Breast epithelium (tissue), 4 donors: ENCODE results near the gene TGFBR3. TPM values are rescaled to one million over a fixed set of nuclear protein-coding genes. Genes with fewer than 3 reads are reported as not detected.

Experiments
- DNase-seq, 2 donors: peaks; one replicate each; pipeline ENCODE4 v3.0.0-alpha.2; 2019; ENCODE audit warnings: low spot score in 2 of 2
- H3K27ac ChIP-seq, 2 donors: fragments of 200-600 bp; sonication (generic) in 1 of 2; one replicate each; pipeline ENCODE4 v1.5.1; 2016 to 2019; ENCODE audit warnings: mild to moderate bottlenecking in 1 of 2
- H3K27me3 ChIP-seq, 2 donors: fragments of 200-600 bp; sonication (generic) in 1 of 2; one replicate each; pipeline versions ENCODE4 v1.5.1 to v1.6.0; 2017 to 2019; ENCODE audit warnings: control low read depth in 1 of 2, mild to moderate bottlenecking in 1 of 2
- H3K36me3 ChIP-seq: fragments of 200-600 bp; one replicate; pipeline ENCODE4 v1.5.1; 2019
- H3K4me1 ChIP-seq, 2 donors: fragments of 200-600 bp; sonication (generic); one replicate each; pipeline ENCODE4 v1.5.1; 2016 to 2019; ENCODE audit warnings: control low read depth in 1 of 2
- H3K4me3 ChIP-seq, 3 donors: fragments of 200-600 bp; sonication (generic); 1 replicate in 2 of 3; 2 replicates in 1 of 3; pipeline ENCODE4 v1.5.1; 2016 to 2019; ENCODE audit warnings: mild to moderate bottlenecking in 3 of 3, moderate library complexity in 2 of 3
- H3K9me3 ChIP-seq, 2 donors: fragments of 200-600 bp; sonication (generic) in 1 of 2; one replicate each; pipeline ENCODE4 v1.5.1; 2016 to 2019; ENCODE audit warnings: control low read depth in 1 of 2
- POLR2A ChIP-seq: fragments of 450-650 bp; IDR thresholded peaks from one replicate; pipeline ENCODE4 v1.6.1; 2016; ENCODE audit warnings: antibody characterized with exemption, mild to moderate bottlenecking, moderate library complexity
- POLR2AphosphoS5 ChIP-seq, 3 donors: sonication (generic); formaldehyde crosslinking; IDR thresholded peaks; one replicate each; pipeline ENCODE4 v1.6.1; 2017; ENCODE audit warnings: antibody characterized with exemption in 3 of 3
- intact Hi-C: fragments of 100-400 bp; cut with DNase I; formaldehyde crosslinking; loops from one replicate; pipeline ENCODE4 v1.15.1; 2023; ENCODE audit warnings: low total_unique reads
- total RNA-seq, 3 donors: library from RNA; depleted of rRNA; stranded (reverse); fragments of >200 nt; gene quantifications; one replicate each; pipeline ENCODE4 v1.1.0, GENCODE V29; 2016
- TF ChIP-seq, protein P1 (sequence below), 3 donors: fragments of 450-650 bp; IDR thresholded peaks; one replicate each; pipeline ENCODE4 v1.5.1; 2016 to 2017; ENCODE audit warnings: antibody characterized with exemption in 3 of 3, mild to moderate bottlenecking in 3 of 3, moderate library complexity in 3 of 3

The TGFBR3 gene
- total RNA-seq, 3 donors from 2014 or later, result 127 to 287 (median 167) TPM

DNA sequence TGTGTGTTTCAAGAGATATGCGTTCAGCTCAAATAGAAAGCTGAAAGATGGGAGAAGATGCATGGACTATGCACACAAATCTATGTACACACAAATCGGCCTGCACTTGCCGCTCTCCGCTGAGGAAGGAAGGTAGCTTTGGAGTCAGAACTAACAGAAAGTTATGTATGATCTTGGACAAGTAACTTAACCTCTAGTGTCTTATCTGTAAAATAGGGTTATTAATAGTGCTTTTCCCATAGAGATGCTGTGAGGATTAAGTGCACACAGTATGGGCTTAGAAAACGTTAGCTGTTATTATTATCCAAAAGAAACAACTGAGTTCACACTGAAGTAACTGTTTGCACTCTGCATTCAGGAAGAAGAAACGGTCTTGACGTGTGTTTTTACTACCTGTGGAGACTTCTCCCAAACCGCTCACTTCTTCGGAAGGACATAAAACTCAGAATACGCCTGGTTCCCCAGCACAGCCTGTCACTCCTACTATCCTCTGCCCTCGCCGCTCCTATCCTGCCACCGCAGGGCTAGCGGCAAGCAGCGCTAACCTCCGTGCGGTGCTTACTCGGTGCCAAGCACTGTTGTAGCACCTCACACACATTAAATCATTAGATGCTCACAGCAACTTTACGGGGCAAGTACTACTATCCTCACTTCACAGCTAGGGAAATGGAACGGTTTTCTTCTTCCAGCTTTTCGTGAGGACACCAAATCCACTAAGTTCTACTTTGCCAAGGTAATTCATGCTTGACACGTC, 1.3 kb downstream of the TGFBR3 start:
- no peak for DNase-seq
- intact Hi-C loops, result no loop called here
- Histone ChIP-seq H3K4me1 (no peaks in the 10 kb centered on the region), H3K9me3 (no peaks in the 10 kb centered on the region), H3K27ac (peak overlapping the region; percentile 92 to 98), H3K4me3 (peak overlapping the region; percentile 92 to 100 (median 95)), H3K27me3 (no peaks in the 10 kb centered on the region), H3K36me3 (no peaks in the 10 kb centered on the region)
- TF ChIP-seq, protein P1, sequence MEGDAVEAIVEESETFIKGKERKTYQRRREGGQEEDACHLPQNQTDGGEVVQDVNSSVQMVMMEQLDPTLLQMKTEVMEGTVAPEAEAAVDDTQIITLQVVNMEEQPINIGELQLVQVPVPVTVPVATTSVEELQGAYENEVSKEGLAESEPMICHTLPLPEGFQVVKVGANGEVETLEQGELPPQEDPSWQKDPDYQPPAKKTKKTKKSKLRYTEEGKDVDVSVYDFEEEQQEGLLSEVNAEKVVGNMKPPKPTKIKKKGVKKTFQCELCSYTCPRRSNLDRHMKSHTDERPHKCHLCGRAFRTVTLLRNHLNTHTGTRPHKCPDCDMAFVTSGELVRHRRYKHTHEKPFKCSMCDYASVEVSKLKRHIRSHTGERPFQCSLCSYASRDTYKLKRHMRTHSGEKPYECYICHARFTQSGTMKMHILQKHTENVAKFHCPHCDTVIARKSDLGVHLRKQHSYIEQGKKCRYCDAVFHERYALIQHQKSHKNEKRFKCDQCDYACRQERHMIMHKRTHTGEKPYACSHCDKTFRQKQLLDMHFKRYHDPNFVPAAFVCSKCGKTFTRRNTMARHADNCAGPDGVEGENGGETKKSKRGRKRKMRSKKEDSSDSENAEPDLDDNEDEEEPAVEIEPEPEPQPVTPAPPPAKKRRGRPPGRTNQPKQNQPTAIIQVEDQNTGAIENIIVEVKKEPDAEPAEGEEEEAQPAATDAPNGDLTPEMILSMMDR (IDR thresholded peaks at IDR 0.05), result no peak
- peak in 1 of 3 donors; percentile 65 for TF ChIP-seq POLR2AphosphoS5 (IDR thresholded peaks at IDR 0.05)

DNA sequence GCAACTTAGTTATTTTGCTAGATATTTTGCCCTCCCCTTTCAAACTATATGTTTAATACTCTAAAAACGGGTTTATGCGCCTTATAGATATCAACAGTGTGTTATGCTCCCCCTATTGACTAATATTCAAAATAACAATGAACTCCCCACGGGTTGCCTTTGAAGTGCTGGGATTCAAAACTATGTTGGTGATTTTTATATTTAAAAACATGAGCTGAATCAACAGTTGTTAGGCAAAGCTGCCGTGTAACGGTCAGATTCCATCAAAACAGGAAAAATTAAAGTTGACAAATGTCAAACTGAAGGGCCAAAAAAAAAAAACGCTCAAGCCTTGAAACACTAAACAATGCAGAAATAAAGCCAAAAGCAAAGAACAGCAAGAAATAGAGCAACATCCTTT, 2.5 kb downstream of the TGFBR3 start:
- intact Hi-C loops, result no loop called here
- TF ChIP-seq POLR2AphosphoS5 (IDR thresholded peaks at IDR 0.05) (no peak), POLR2A (no peak)
- TF ChIP-seq, protein P1 (IDR thresholded peaks at IDR 0.05), result peak; percentile 31 to 45 (median 40)
- Histone ChIP-seq H3K27ac (peak overlapping the region; percentile 56 to 92), H3K4me3 (peak overlapping the region; percentile 92 to 100 (median 95)), H3K9me3 (no peaks in the 10 kb centered on the region), H3K36me3 (no peaks in the 10 kb centered on the region), H3K4me1 (no peaks in the 10 kb centered on the region), H3K27me3 (no peaks in the 10 kb centered on the region)
- DNase-seq, result no peak

DNA sequence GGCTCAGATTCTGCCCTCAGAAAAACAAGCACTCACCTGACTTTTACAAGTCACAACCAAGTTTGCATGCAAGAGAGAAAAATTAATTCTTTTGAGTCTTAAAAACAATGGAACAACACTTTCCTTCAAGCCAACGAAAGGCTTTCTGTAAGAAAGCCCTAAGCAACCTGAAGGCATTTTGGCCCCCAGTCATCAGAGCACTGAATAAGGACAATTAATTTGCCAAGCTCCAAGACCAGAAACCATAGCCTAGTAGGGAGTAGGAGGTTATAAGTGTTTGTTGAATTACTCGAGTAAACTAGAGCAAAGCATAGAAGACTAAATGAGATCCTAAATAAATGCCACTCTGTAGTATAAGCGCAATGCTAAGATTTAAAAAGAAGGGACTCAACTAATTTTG, 4.7 kb downstream of the TGFBR3 start:
- no peak for DNase-seq
- intact Hi-C loops, result no loop called here
- Histone ChIP-seq H3K4me3 (peak overlapping the region in 2 of 3 donors; percentile 3 to 32), H3K36me3 (no peaks in the 10 kb centered on the region), H3K27me3 (no peaks in the 10 kb centered on the region), H3K9me3 (no peaks in the 10 kb centered on the region), H3K27ac (peak overlapping the region; percentile 27 to 29), H3K4me1 (no peaks in the 10 kb centered on the region)
- TF ChIP-seq POLR2A (no peak), POLR2AphosphoS5 (IDR thresholded peaks at IDR 0.05) (no peak)
- TF ChIP-seq, protein P1 (IDR thresholded peaks at IDR 0.05), result no peak

DNA sequence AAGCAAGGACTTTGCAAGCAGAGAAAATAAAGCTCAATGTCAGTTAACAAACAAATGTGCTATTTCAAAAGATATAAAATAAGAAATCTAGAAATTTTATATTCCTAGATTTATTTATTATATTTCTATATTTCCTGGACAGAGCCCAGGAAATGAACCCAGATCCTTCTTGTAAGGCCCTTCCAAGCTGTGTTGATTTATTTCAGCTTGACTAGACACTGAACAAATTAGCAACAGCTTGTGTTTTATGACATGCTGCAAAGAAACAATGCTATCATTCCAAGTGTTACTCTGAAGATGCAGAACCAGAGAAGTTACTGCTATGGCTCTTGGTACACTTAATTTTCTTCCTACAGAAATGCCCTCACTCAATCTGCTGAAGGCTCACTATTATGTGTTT, 6.2 kb downstream of the TGFBR3 start:
- peak overlapping the region in 1 of 2 donors; percentile 27 for H3K27ac ChIP-seq

More for the DNA sequence above, 6.2 kb downstream of the TGFBR3 start:
- intact Hi-C loops, result no loop called here
- no peak for DNase-seq
- TF ChIP-seq, protein P1 (IDR thresholded peaks at IDR 0.05), result no peak
- TF ChIP-seq POLR2A (no peak), POLR2AphosphoS5 (IDR thresholded peaks at IDR 0.05) (no peak)
- H3K4me3 ChIP-seq, result peak overlapping the region in 1 of 3 donors; percentile 14
- no peaks in the 10 kb centered on the region for H3K4me1 ChIP-seq
- H3K9me3 ChIP-seq, result no peaks in the 10 kb centered on the region
- no peaks in the 10 kb centered on the region for H3K36me3 ChIP-seq
- no peaks in the 10 kb centered on the region for H3K27me3 ChIP-seq
